ENCODE measurements around the gene LRRC4C. TPM values are rescaled to one million over a fixed set of nuclear protein-coding genes. Genes with fewer than 3 reads are reported as not detected.

LRRC4C gene
- polyA plus RNA-seq, 4 donors: 1.4 to 1.6 TPM; not detected in 2

GRCh38 chr11:41110527-41110926 is 348.9 kb downstream of the LRRC4C start:
- Histone ChIP-seq H3K27ac (ENCODE audit: low read depth in 1 of 3, low read length in 2 of 3) (no peak overlapping the region), H3K9me3 (ENCODE audit: control insufficient read depth in 2 of 2, insufficient read depth in 1 of 2, low read depth in 1 of 2, low read length in 1 of 2) (no peaks in the 10 kb centered on the region), H3K36me3 (ENCODE audit: control insufficient read depth in 3 of 3, insufficient read depth in 2 of 3, low read depth in 1 of 3, low read length in 3 of 3) (no peaks in the 10 kb centered on the region), H3K27me3 (ENCODE audit: control insufficient read depth in 3 of 3, insufficient read depth in 3 of 3, low read length in 3 of 3) (no peaks in the 10 kb centered on the region), H3K4me1 (ENCODE audit: control insufficient read depth in 3 of 3, insufficient read depth in 2 of 3, low read depth in 1 of 3, low read length in 2 of 3) (no peaks in the 10 kb centered on the region), H3K4me3 (ENCODE audit: low read depth in 1 of 3, low read length in 3 of 3) (no peak overlapping the region)
- 58 to 69% (median 62%) methylated on average over 4 of the region's 4 CpGs for WGBS, 3 donors
- FAIRE-seq (no peak), DNase-seq (no peak)

GRCh38 chr11:41102471-41102870 is 357.0 kb downstream of the LRRC4C start:
- Histone ChIP-seq H3K9me3 (ENCODE audit: control insufficient read depth in 2 of 2, insufficient read depth in 1 of 2, low read depth in 1 of 2, low read length in 1 of 2) (peaks cover 0 to 2% of the 10 kb centered on the region in 2 donors), H3K4me1 (ENCODE audit: control insufficient read depth in 3 of 3, insufficient read depth in 2 of 3, low read depth in 1 of 3, low read length in 2 of 3) (no peaks in the 10 kb centered on the region), H3K36me3 (ENCODE audit: control insufficient read depth in 3 of 3, insufficient read depth in 2 of 3, low read depth in 1 of 3, low read length in 3 of 3) (no peaks in the 10 kb centered on the region), H3K4me3 (ENCODE audit: low read depth in 1 of 3, low read length in 3 of 3) (no peak overlapping the region), H3K27me3 (ENCODE audit: control insufficient read depth in 3 of 3, insufficient read depth in 3 of 3, low read length in 3 of 3) (no peaks in the 10 kb centered on the region), H3K27ac (ENCODE audit: low read depth in 1 of 3, low read length in 2 of 3) (no peak overlapping the region)
- 82 to 89% (median 85%) methylated on average over 4 of the region's 4 CpGs for WGBS, 3 donors
- FAIRE-seq (no peak), DNase-seq (no peak)

- 50 to 70% (median 59%) methylated on average over 1 of the region's 1 CpG for WGBS, 3 donors
- FAIRE-seq: no peak
- no peaks in the 10 kb centered on the region for H3K36me3 ChIP-seq (ENCODE audit: control insufficient read depth in 3 of 3, insufficient read depth in 2 of 3, low read depth in 1 of 3, low read length in 3 of 3)
These were observed 359.8 kb downstream of the LRRC4C start for GRCh38 chr11:41099654-41100053.

GRCh38 chr11:41085123-41085522 is 374.3 kb downstream of the LRRC4C start:
- Histone ChIP-seq H3K9me3 (ENCODE audit: control insufficient read depth in 2 of 2, insufficient read depth in 1 of 2, low read depth in 1 of 2, low read length in 1 of 2) (no peaks in the 10 kb centered on the region), H3K36me3 (ENCODE audit: control insufficient read depth in 3 of 3, insufficient read depth in 2 of 3, low read depth in 1 of 3, low read length in 3 of 3) (no peaks in the 10 kb centered on the region), H3K4me3 (ENCODE audit: low read depth in 1 of 3, low read length in 3 of 3) (no peak overlapping the region), H3K4me1 (ENCODE audit: control insufficient read depth in 3 of 3, insufficient read depth in 2 of 3, low read depth in 1 of 3, low read length in 2 of 3) (no peaks in the 10 kb centered on the region), H3K27ac (ENCODE audit: low read depth in 1 of 3, low read length in 2 of 3) (no peak overlapping the region), H3K27me3 (ENCODE audit: control insufficient read depth in 3 of 3, insufficient read depth in 3 of 3, low read length in 3 of 3) (no peaks in the 10 kb centered on the region)
- DNase-seq: no peak
- no peak for FAIRE-seq
- WGBS, 3 donors: 12 to 30% (median 24%) methylated on average over 1 of the region's 1 CpG

More at GRCh38 chr11:41099654-41100053, 359.8 kb downstream of the LRRC4C start:
- no peak overlapping the region for H3K27ac ChIP-seq (ENCODE audit: low read depth in 1 of 3, low read length in 2 of 3)
- H3K4me3 ChIP-seq (ENCODE audit: low read depth in 1 of 3, low read length in 3 of 3): no peak overlapping the region
- no peak for DNase-seq
- H3K27me3 ChIP-seq (ENCODE audit: control insufficient read depth in 3 of 3, insufficient read depth in 3 of 3, low read length in 3 of 3): no peaks in the 10 kb centered on the region
- H3K9me3 ChIP-seq (ENCODE audit: control insufficient read depth in 2 of 2, insufficient read depth in 1 of 2, low read depth in 1 of 2, low read length in 1 of 2): peaks cover 0 to 2% of the 10 kb centered on the region in 2 donors
- no peaks in the 10 kb centered on the region for H3K4me1 ChIP-seq (ENCODE audit: control insufficient read depth in 3 of 3, insufficient read depth in 2 of 3, low read depth in 1 of 3, low read length in 2 of 3)

GRCh38 chr11:41081756-41082285 is 377.6 kb downstream of the LRRC4C start:
- no peaks in the 10 kb centered on the region for H3K4me1 ChIP-seq (ENCODE audit: control insufficient read depth in 3 of 3, insufficient read depth in 2 of 3, low read depth in 1 of 3, low read length in 2 of 3)
- no peak overlapping the region for H3K27ac ChIP-seq (ENCODE audit: low read depth in 1 of 3, low read length in 2 of 3)
- DNase-seq (no peak), FAIRE-seq (no peak)
- no peaks in the 10 kb centered on the region for H3K9me3 ChIP-seq (ENCODE audit: control insufficient read depth in 2 of 2, insufficient read depth in 1 of 2, low read depth in 1 of 2, low read length in 1 of 2)
- H3K36me3 ChIP-seq (ENCODE audit: control insufficient read depth in 3 of 3, insufficient read depth in 2 of 3, low read depth in 1 of 3, low read length in 3 of 3): no peaks in the 10 kb centered on the region
- WGBS, 3 donors: 75 to 82% (median 79%) methylated on average over 8 of the region's 8 CpGs
- H3K27me3 ChIP-seq (ENCODE audit: control insufficient read depth in 3 of 3, insufficient read depth in 3 of 3, low read length in 3 of 3): no peaks in the 10 kb centered on the region
- no peak overlapping the region for H3K4me3 ChIP-seq (ENCODE audit: low read depth in 1 of 3, low read length in 3 of 3)

GRCh38 chr11:41074318-41074717 is 385.1 kb downstream of the LRRC4C start:
- no peak for FAIRE-seq
- Histone ChIP-seq H3K36me3 (ENCODE audit: control insufficient read depth in 3 of 3, insufficient read depth in 2 of 3, low read depth in 1 of 3, low read length in 3 of 3) (no peaks in the 10 kb centered on the region), H3K4me3 (ENCODE audit: low read depth in 1 of 3, low read length in 3 of 3) (no peak overlapping the region), H3K4me1 (ENCODE audit: control insufficient read depth in 3 of 3, insufficient read depth in 2 of 3, low read depth in 1 of 3, low read length in 2 of 3) (no peaks in the 10 kb centered on the region), H3K27ac (ENCODE audit: low read depth in 1 of 3, low read length in 2 of 3) (no peak overlapping the region), H3K9me3 (ENCODE audit: control insufficient read depth in 2 of 2, insufficient read depth in 1 of 2, low read depth in 1 of 2, low read length in 1 of 2) (peaks cover 0 to 3% of the 10 kb centered on the region in 2 donors), H3K27me3 (ENCODE audit: control insufficient read depth in 3 of 3, insufficient read depth in 3 of 3, low read length in 3 of 3) (no peaks in the 10 kb centered on the region)
- DNase-seq: no peak

- peaks cover 2% of the 10 kb centered on the region in 2 donors for H3K9me3 ChIP-seq (ENCODE audit: control insufficient read depth in 2 of 2, insufficient read depth in 1 of 2, low read depth in 1 of 2, low read length in 1 of 2)
- no peak overlapping the region for H3K4me3 ChIP-seq (ENCODE audit: low read depth in 1 of 3, low read length in 3 of 3)
- H3K36me3 ChIP-seq (ENCODE audit: control insufficient read depth in 3 of 3, insufficient read depth in 2 of 3, low read depth in 1 of 3, low read length in 3 of 3): no peaks in the 10 kb centered on the region
- H3K27me3 ChIP-seq (ENCODE audit: control insufficient read depth in 3 of 3, insufficient read depth in 3 of 3, low read length in 3 of 3): no peaks in the 10 kb centered on the region
- H3K4me1 ChIP-seq (ENCODE audit: control insufficient read depth in 3 of 3, insufficient read depth in 2 of 3, low read depth in 1 of 3, low read length in 2 of 3): no peaks in the 10 kb centered on the region
- no peak for DNase-seq
- FAIRE-seq: no peak
- H3K27ac ChIP-seq (ENCODE audit: low read depth in 1 of 3, low read length in 2 of 3): no peak overlapping the region
- WGBS, 3 donors: 78 to 79% (median 79%) methylated on average over 8 of the region's 8 CpGs
These were observed 394.0 kb downstream of the LRRC4C start for GRCh38 chr11:41065432-41065831.

GRCh38 chr11:41058138-41058537 is 401.3 kb downstream of the LRRC4C start:
- no peaks in the 10 kb centered on the region for H3K36me3 ChIP-seq (ENCODE audit: control insufficient read depth in 3 of 3, insufficient read depth in 2 of 3, low read depth in 1 of 3, low read length in 3 of 3)
- 82 to 89% (median 86%) methylated on average over 5 of the region's 5 CpGs for WGBS, 3 donors
- H3K4me3 ChIP-seq (ENCODE audit: low read depth in 1 of 3, low read length in 3 of 3): no peak overlapping the region
- no peak for DNase-seq
- H3K9me3 ChIP-seq (ENCODE audit: control insufficient read depth in 2 of 2, insufficient read depth in 1 of 2, low read depth in 1 of 2, low read length in 1 of 2): no peaks in the 10 kb centered on the region
- H3K4me1 ChIP-seq (ENCODE audit: control insufficient read depth in 3 of 3, insufficient read depth in 2 of 3, low read depth in 1 of 3, low read length in 2 of 3): no peaks in the 10 kb centered on the region
- FAIRE-seq: no peak
- H3K27ac ChIP-seq (ENCODE audit: low read depth in 1 of 3, low read length in 2 of 3): no peak overlapping the region
- no peaks in the 10 kb centered on the region for H3K27me3 ChIP-seq (ENCODE audit: control insufficient read depth in 3 of 3, insufficient read depth in 3 of 3, low read length in 3 of 3)

- Histone ChIP-seq H3K27ac (ENCODE audit: low read depth in 1 of 3, low read length in 2 of 3) (no peak overlapping the region), H3K36me3 (ENCODE audit: control insufficient read depth in 3 of 3, insufficient read depth in 2 of 3, low read depth in 1 of 3, low read length in 3 of 3) (no peaks in the 10 kb centered on the region), H3K4me3 (ENCODE audit: low read depth in 1 of 3, low read length in 3 of 3) (no peak overlapping the region), H3K9me3 (ENCODE audit: control insufficient read depth in 2 of 2, insufficient read depth in 1 of 2, low read depth in 1 of 2, low read length in 1 of 2) (no peaks in the 10 kb centered on the region), H3K27me3 (ENCODE audit: control insufficient read depth in 3 of 3, insufficient read depth in 3 of 3, low read length in 3 of 3) (no peaks in the 10 kb centered on the region), H3K4me1 (ENCODE audit: control insufficient read depth in 3 of 3, insufficient read depth in 2 of 3, low read depth in 1 of 3, low read length in 2 of 3) (no peaks in the 10 kb centered on the region)
- DNase-seq (no peak), FAIRE-seq (no peak)
- WGBS, 3 donors: 74 to 81% (median 81%) methylated on average over 11 of the region's 11 CpGs
These were observed 402.4 kb downstream of the LRRC4C start for GRCh38 chr11:41056892-41057569.

Data from small intestine (tissue), 7 donors.